Mesodermal cell (in vitro differentiated cells): ENCODE measurements around the gene PODXL2.
"Not testable (repeated sequence)": the region's sequence is repeated elsewhere in the genome, so short reads cannot be mapped to it uniquely, and the experiment has no call there.

Source experiments
- H3K27ac ChIP-seq: 2 replicates; pipeline ENCODE4 v1.7.0; 2013; ENCODE audit warnings: mild to moderate bottlenecking, low read depth, low read length, moderate library complexity; ENCODE audit not compliant: severe bottlenecking
- H3K36me3 ChIP-seq: 2 replicates; pipeline ENCODE4 v1.7.1; 2013; ENCODE audit warnings: mild to moderate bottlenecking, low read length, moderate library complexity; ENCODE audit not compliant: control insufficient read depth, insufficient read depth
- H3K4me1 ChIP-seq: one replicate; pipeline ENCODE4 v1.7.1; 2013; ENCODE audit warnings: mild to moderate bottlenecking, low read length; ENCODE audit not compliant: insufficient read depth, control insufficient read depth, poor library complexity, severe bottlenecking
- H3K4me3 ChIP-seq: 2 replicates; pipeline ENCODE4 v1.7.0; 2013; ENCODE audit warnings: low read length, control low read depth, mild to moderate bottlenecking; ENCODE audit not compliant: insufficient read depth, poor library complexity, severe bottlenecking; ENCODE audit errors: extremely low read depth
- H3K9me3 ChIP-seq: 2 replicates; pipeline ENCODE4 v1.7.1; 2013; ENCODE audit warnings: mild to moderate bottlenecking, low read length, moderate library complexity; ENCODE audit not compliant: control insufficient read depth
- WGBS, 2 experiments: methylation state at CpG; one replicate each; pipeline ENCODE4 v1.1.5; 2013; ENCODE audit warnings: missing lambda C conversion rate in 2 of 2; ENCODE audit not compliant: insufficient coverage in 2 of 2; 5-methylcytosine and 5-hydroxymethylcytosine counted together

The PODXL2 gene

GRCh38 chr3:127702151-127702578 lies 73.2 kb downstream of the PODXL2 start:
- no peaks in the 10 kb centered on the region for H3K9me3 ChIP-seq
- 82 to 91% methylated on average over 4 of the region's 4 CpGs for WGBS, 2 experiments
- H3K27ac ChIP-seq = no peak overlapping the region
- H3K4me1 ChIP-seq = peaks cover 6% of the 10 kb centered on the region
- no peak overlapping the region for H3K4me3 ChIP-seq
- no peaks in the 10 kb centered on the region for H3K36me3 ChIP-seq

GRCh38 chr3:127704840-127705239 lies 75.9 kb downstream of the PODXL2 start:
- H3K4me1 ChIP-seq, H3K4me3 ChIP-seq, H3K36me3 ChIP-seq, H3K9me3 ChIP-seq, H3K27ac ChIP-seq: not testable (repeated sequence)
- WGBS, 2 experiments = 89 to 100% methylated on average over 1 to 2 of the region's 4 CpGs

GRCh38 chr3:127706312-127706711 lies 77.3 kb downstream of the PODXL2 start:
- Histone ChIP-seq H3K4me3 (no peak overlapping the region), H3K27ac (no peak overlapping the region), H3K4me1 (peaks cover 7% of the 10 kb centered on the region), H3K9me3 (no peaks in the 10 kb centered on the region), H3K36me3 (no peaks in the 10 kb centered on the region)
- 87 to 93% methylated on average over 3 of the region's 7 CpGs for WGBS, 2 experiments

- H3K4me3 ChIP-seq = no peak overlapping the region
- no peaks in the 10 kb centered on the region for H3K9me3 ChIP-seq
- H3K4me1 ChIP-seq = peaks cover 7% of the 10 kb centered on the region
- H3K36me3 ChIP-seq = no peaks in the 10 kb centered on the region
- 92 to 95% methylated on average over 13 to 14 of the region's 16 CpGs for WGBS, 2 experiments
- no peak overlapping the region for H3K27ac ChIP-seq
These were observed 77.9 kb downstream of the PODXL2 start for GRCh38 chr3:127706785-127707351.

- H3K9me3 ChIP-seq = no peaks in the 10 kb centered on the region
- no peak overlapping the region for H3K27ac ChIP-seq
- no peaks in the 10 kb centered on the region for H3K36me3 ChIP-seq
- 70 to 73% methylated on average over 10 to 11 of the region's 13 CpGs for WGBS, 2 experiments
- peaks cover 7% of the 10 kb centered on the region for H3K4me1 ChIP-seq
- H3K4me3 ChIP-seq = no peak overlapping the region
These were observed 78.9 kb downstream of the PODXL2 start for GRCh38 chr3:127707851-127708411.

GRCh38 chr3:127708837-127709236 lies 79.9 kb downstream of the PODXL2 start:
- no peak overlapping the region for H3K27ac ChIP-seq
- WGBS, 2 experiments = 75 to 80% methylated on average over 1 of the region's 2 CpGs

GRCh38 chr3:127709320-127710060 lies 80.5 kb downstream of the PODXL2 start:
- Histone ChIP-seq H3K27ac (no peak overlapping the region), H3K36me3 (no peaks in the 10 kb centered on the region), H3K9me3 (no peaks in the 10 kb centered on the region), H3K4me1 (peaks cover 7% of the 10 kb centered on the region), H3K4me3 (no peak overlapping the region)
- WGBS, 2 experiments = 74 to 80% methylated on average over 3 of the region's 3 CpGs

More at GRCh38 chr3:127708837-127709236, 79.9 kb downstream of the PODXL2 start:
- H3K9me3 ChIP-seq = no peaks in the 10 kb centered on the region
- no peaks in the 10 kb centered on the region for H3K36me3 ChIP-seq
- H3K4me1 ChIP-seq = peaks cover 7% of the 10 kb centered on the region
- no peak overlapping the region for H3K4me3 ChIP-seq

GRCh38 chr3:127710155-127710941 lies 81.4 kb downstream of the PODXL2 start:
- Histone ChIP-seq H3K36me3 (no peaks in the 10 kb centered on the region), H3K4me3 (no peak overlapping the region), H3K9me3 (no peaks in the 10 kb centered on the region), H3K27ac (no peak overlapping the region), H3K4me1 (peaks cover 7% of the 10 kb centered on the region)
- 88 to 95% methylated on average over 16 to 18 of the region's 18 CpGs for WGBS, 2 experiments

GRCh38 chr3:127711021-127711695 lies 82.2 kb downstream of the PODXL2 start:
- 78 to 95% methylated on average over 11 to 14 of the region's 14 CpGs for WGBS, 2 experiments
- no peak overlapping the region for H3K27ac ChIP-seq
- H3K4me1 ChIP-seq = peaks cover 7% of the 10 kb centered on the region
- H3K4me3 ChIP-seq = no peak overlapping the region
- H3K9me3 ChIP-seq = no peaks in the 10 kb centered on the region
- H3K36me3 ChIP-seq = no peaks in the 10 kb centered on the region

GRCh38 chr3:127711896-127712295 lies 82.9 kb downstream of the PODXL2 start:
- Histone ChIP-seq H3K4me1 (peaks cover 7% of the 10 kb centered on the region), H3K36me3 (no peaks in the 10 kb centered on the region), H3K4me3 (no peak overlapping the region), H3K27ac (no peak overlapping the region), H3K9me3 (no peaks in the 10 kb centered on the region)
- WGBS, 2 experiments = 91 to 94% methylated on average over 13 to 14 of the region's 14 CpGs
